GM21381 (cell line): ENCODE data around the gene POGZ.

ENCODE experiments used
- ATAC-seq: cut with Tn5 transposase; IDR thresholded peaks from one replicate; pipeline ENCODE4 v1.9.1; 2021; ENCODE audit warnings: mild to moderate bottlenecking, moderate library complexity; ENCODE audit not compliant: unreplicated experiment

POGZ gene

DNA sequence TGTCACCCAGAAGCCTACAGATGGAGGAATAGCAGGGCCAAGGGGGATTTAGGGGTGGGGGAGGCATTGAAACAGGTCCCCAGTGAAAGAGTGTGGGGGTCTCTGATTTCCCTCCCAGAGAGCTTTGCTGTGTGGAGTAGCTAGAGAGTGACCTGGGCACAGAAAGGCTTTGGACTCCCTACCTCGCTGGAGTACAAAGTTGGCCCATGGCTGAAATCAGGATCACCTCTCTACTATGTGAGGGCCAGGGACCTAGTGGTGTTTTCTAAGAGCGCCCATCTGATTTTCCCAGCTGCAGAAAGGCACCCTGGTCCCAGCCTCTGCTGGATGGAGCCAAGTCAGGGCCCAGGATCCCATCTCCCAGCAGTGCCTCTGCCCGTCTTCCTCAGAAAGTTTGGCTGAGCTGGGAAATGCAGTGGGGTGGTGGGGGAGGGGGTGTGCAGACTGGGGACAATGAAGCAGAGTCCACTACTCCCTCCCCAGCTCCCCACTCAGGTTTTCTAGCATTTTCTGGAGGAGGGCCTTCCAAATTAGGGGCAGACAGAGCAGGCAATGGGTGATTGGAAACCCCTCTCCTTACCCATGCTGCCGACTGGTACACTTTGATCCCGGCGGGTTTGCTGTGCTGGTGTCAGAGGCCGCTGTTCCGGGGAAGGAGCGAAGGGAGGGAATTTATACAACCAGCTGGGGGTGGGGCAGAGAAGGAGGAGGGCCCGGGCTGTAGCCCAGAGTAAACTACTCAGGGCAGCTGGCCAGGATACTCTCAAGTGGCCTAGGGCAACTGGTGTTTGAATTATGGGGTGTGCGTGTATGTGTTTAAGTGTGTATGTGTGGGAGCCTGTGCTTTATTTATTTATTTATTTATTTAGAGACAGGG lies 87.0 kb downstream of the POGZ start, which contains the start of gene SELENBP1:
TSS of gene SELENBP1 (minus strand) at position 648 of the 877 bp plus-strand sequence. CDS start at position 584, 64 bp downstream.
- no peak for ATAC-seq

DNA sequence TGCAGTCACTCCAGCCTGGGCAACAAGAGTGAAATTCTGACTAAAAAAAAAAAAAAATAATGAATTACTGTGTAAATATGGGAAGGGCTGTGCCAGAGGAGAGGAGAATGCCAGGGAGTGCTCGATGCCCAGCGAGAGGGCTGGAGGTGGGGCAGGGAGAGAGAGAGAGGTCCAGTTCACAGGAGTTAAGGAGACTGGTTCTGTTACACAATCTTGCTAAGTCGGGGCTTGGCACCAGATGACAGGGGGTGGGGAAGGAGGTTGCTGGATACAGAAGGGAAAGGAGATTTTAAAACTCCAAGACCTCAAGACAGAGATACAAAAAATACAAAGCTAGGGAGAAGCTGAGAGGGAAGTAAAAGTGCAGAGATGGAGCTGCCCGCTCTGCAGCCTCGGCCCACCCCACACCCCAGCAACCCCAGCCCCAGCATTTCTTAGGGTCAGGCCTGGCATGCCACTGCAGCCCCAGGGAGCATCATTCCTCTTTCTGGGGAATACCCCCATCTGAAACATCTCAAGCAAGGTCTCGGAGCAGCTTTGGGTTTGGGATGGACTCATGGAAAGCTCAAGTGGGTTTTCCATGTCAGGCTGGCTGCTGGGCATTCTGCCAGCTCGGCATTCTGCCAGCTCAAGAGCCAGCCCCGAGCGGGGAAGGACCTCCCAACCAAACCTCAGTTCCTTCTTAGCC lies 87.8 kb downstream of the POGZ start:
- ATAC-seq, result no peak

DNA sequence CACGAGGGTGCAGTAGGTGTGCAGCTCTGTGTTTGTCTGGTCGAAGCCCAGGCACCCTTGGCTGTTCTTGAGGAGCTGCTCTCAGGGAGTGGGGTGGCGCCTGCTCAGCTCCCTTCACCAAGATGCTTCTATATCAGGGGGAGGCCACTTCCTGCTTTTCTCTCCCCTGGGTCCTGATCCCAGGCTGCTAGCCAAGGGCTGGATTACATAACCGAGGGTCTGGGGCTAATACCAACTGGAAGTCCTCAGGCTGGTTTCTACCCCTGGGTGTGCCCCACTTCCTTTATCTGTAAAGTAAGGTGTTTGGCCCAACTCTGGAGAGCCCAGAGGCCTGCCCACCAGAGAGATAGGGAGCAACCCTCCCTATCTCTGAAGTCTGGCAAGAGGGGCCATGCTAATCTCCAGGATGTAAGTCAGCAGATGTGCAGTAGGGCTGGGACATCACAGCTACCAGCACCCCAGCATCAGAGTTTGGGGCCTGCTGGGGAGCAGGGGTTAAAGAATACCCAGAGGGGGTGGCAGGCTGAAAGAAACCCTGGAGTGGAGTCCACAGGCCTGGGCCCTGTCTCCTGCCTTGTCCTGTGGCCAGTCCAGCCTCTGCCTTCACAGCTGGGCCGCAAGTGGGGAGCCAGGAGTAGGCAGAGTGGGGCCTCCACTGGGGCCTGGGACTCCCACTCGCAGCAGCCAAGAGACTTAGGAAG lies 88.9 kb downstream of the POGZ start:
- no peak for ATAC-seq

- ATAC-seq, result no peak
Measured at GRCh38 chr1:151369621-151370048, 89.7 kb downstream of the POGZ start.

GRCh38 chr1:151369302-151369610 lies 90.0 kb downstream of the POGZ start:
- no peak for ATAC-seq

- no peak for ATAC-seq
Measured at GRCh38 chr1:151368393-151369301, 90.6 kb downstream of the POGZ start.

- no peak for ATAC-seq
Measured at GRCh38 chr1:151367658-151368392, 91.5 kb downstream of the POGZ start.

DNA sequence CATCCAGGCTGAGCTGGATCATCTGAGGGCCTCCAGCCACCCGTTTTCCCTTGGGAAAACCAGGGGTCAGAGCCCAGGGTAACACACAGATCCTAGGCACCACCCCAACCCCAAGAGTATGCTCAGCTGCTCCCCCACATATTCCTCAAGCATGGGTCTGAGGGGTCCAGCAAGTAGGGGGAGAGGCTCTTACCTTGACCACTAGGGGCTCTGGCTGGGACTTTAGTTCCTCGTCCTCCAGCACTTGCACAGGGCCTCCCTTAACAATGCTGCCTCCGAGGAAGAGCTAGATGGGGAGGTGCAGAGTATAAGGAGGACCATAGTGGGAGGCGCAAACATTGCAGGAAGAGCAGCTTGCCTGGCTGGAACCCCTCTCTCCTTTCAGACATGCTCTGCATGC lies 94.3 kb downstream of the POGZ start:
- no peak for ATAC-seq

GRCh38 chr1:151362308-151363155 lies 96.8 kb downstream of the POGZ start:
- no peak for ATAC-seq

DNA sequence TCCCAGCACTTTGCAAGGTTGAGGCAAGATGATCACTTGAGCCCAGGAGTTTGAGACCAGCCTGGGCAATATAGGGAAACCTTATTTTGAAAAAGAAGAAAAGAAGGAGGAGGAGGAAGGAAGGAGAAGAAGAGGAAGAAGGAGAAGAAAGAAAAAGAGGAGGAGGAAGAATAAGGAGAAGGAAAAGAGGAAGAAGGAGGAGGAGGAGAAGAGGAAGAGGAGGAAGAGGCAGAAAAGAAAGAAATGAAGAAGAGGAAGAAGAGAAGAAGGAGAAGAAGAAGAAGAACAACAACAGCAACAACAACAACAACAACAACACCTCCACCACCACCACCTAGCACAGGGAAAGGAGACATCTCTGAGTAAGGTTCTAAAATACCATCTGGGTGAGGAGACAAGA lies 97.4 kb downstream of the POGZ start:
- ATAC-seq, result no peak

DNA sequence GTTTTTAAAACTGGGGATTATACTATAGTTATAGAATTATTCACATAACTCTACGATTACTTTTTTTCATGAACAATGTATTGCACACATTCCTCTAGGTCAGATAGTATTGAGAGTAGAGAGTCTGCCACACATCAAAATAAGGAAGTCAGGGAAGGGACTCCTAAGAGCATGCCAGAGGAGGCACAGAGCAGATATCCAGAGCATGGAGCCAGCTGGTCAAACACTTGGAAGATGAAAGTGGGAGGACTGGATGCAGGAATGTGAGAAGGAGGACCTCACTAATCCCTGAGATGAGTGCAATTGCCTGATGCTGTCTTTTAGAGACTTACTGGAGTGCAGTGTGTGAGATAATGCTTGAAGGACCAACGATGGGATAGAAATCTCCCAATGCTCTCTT lies 102.6 kb downstream of the POGZ start:
- no peak for ATAC-seq
